Thymus (tissue), 11 donors: Measurements from ENCODE around the gene ANKS1A. TPM values are rescaled to one million over a fixed set of nuclear protein-coding genes. Genes with fewer than 3 reads are reported as not detected.

Experiments
- DNase-seq, 9 donors: peaks; one replicate each; pipeline ENCODE4 v3.0.0-alpha.2; 2013; ENCODE audit warnings: low spot score in 9 of 9, low read depth in 6 of 9, missing footprints in 1 of 9
- H3K27ac ChIP-seq, 2 donors: one replicate each; pipeline ENCODE4 v1.5.1; 2013; ENCODE audit warnings: control low read depth in 1 of 2, low read depth in 1 of 2, low read length in 1 of 2, mild to moderate bottlenecking in 1 of 2, moderate library complexity in 1 of 2
- H3K27me3 ChIP-seq, 2 donors: one replicate each; pipeline ENCODE4 v1.5.1; 2013; ENCODE audit warnings: low read length in 1 of 2; ENCODE audit not compliant: control insufficient read depth in 2 of 2, insufficient read depth in 1 of 2
- H3K36me3 ChIP-seq, 2 donors: one replicate each; pipeline ENCODE4 v1.5.1; 2013; ENCODE audit warnings: low read length in 1 of 2, mild to moderate bottlenecking in 1 of 2, moderate library complexity in 1 of 2; ENCODE audit not compliant: control insufficient read depth in 2 of 2, insufficient read depth in 2 of 2
- H3K4me1 ChIP-seq, 2 donors: one replicate each; pipeline ENCODE4 v1.5.1; 2013; ENCODE audit warnings: low read length in 2 of 2; ENCODE audit not compliant: control insufficient read depth in 2 of 2, insufficient read depth in 2 of 2
- H3K4me3 ChIP-seq, 2 donors: one replicate each; pipeline ENCODE4 v1.5.1; 2013; ENCODE audit warnings: low read length in 2 of 2, control low read depth in 1 of 2, mild to moderate bottlenecking in 1 of 2
- H3K9me3 ChIP-seq, 2 donors: one replicate each; pipeline ENCODE4 v1.5.1; 2013; ENCODE audit warnings: low read length in 1 of 2, mild to moderate bottlenecking in 1 of 2; ENCODE audit not compliant: control insufficient read depth in 2 of 2, insufficient read depth in 1 of 2
- WGBS: extraction: QIAGEN DNeasy Blood & Tissue Kit; methylation state at CpG from one replicate; pipeline ENCODE4 v1.1.7; 2013; 5-methylcytosine and 5-hydroxymethylcytosine counted together
- polyA plus RNA-seq: library from polyadenylated mRNA; stranded (reverse); fragments of 200-250 nt; gene quantifications from one replicate; pipeline ENCODE4 v1.2.3, GENCODE V29; 2013
- total RNA-seq: library from RNA; stranded (reverse); fragments of 120-200 nt; gene quantifications from one replicate; pipeline ENCODE4 v1.2.4, GENCODE V29; 2013
- donor health status: healthy.

ANKS1A gene
- total and polyA plus RNA-seq, 2 donors, result 6.9 to 7.7 TPM

GRCh38 chr6:35040398-35040797, 151.3 kb downstream of the ANKS1A start:
- H3K4me1 ChIP-seq, result peaks cover 0 to 13% of the 10 kb centered on the region in 2 donors

GRCh38 chr6:35041086-35041861, 152.2 kb downstream of the ANKS1A start:
- Histone ChIP-seq H3K4me1 (peaks cover 0 to 9% of the 10 kb centered on the region in 2 donors), H3K4me3 (no peak overlapping the region), H3K27me3 (no peaks in the 10 kb centered on the region), H3K27ac (no peak overlapping the region), H3K9me3 (no peaks in the 10 kb centered on the region), H3K36me3 (peaks cover 3 to 5% of the 10 kb centered on the region in 2 donors)
- DNase-seq, result no peak
- WGBS, result 95% methylated on average over 4 of the region's 4 CpGs

More at GRCh38 chr6:35040398-35040797, 151.3 kb downstream of the ANKS1A start:
- H3K36me3 ChIP-seq, result peaks cover 3 to 5% of the 10 kb centered on the region in 2 donors
- no peaks in the 10 kb centered on the region for H3K27me3 ChIP-seq
- DNase-seq, result no peak
- 95% methylated on average over 1 of the region's 1 CpG for WGBS
- no peak overlapping the region for H3K27ac ChIP-seq
- no peak overlapping the region for H3K4me3 ChIP-seq
- no peaks in the 10 kb centered on the region for H3K9me3 ChIP-seq

- DNase-seq, result no peak
- 97% methylated on average over 9 of the region's 9 CpGs for WGBS
Measured at GRCh38 chr6:35042031-35042815, 153.2 kb downstream of the ANKS1A start.

GRCh38 chr6:35043381-35044130, 154.5 kb downstream of the ANKS1A start:
- Histone ChIP-seq H3K27ac (no peak overlapping the region), H3K4me3 (no peak overlapping the region), H3K27me3 (no peaks in the 10 kb centered on the region), H3K9me3 (peaks cover 0 to 2% of the 10 kb centered on the region in 2 donors), H3K4me1 (peaks cover 8 to 28% of the 10 kb centered on the region in 2 donors), H3K36me3 (peaks cover 0 to 3% of the 10 kb centered on the region in 2 donors)
- DNase-seq, result no peak
- 90% methylated on average over 4 of the region's 4 CpGs for WGBS

More at GRCh38 chr6:35042031-35042815, 153.2 kb downstream of the ANKS1A start:
- Histone ChIP-seq H3K4me3 (no peak overlapping the region), H3K36me3 (peaks cover 3% of the 10 kb centered on the region in 2 donors), H3K4me1 (peaks cover 1 to 15% of the 10 kb centered on the region in 2 donors), H3K27ac (no peak overlapping the region), H3K9me3 (no peaks in the 10 kb centered on the region), H3K27me3 (no peaks in the 10 kb centered on the region)

- H3K27ac ChIP-seq, result no peak overlapping the region
- no peak overlapping the region for H3K4me3 ChIP-seq
- no peak for DNase-seq
- no peaks in the 10 kb centered on the region for H3K27me3 ChIP-seq
- 73% methylated on average over 16 of the region's 16 CpGs for WGBS
- H3K9me3 ChIP-seq, result peaks cover 0 to 2% of the 10 kb centered on the region in 2 donors
- peaks cover 8 to 35% of the 10 kb centered on the region in 2 donors for H3K4me1 ChIP-seq
- peaks cover 0 to 3% of the 10 kb centered on the region in 2 donors for H3K36me3 ChIP-seq
Measured at GRCh38 chr6:35044145-35044745, 155.2 kb downstream of the ANKS1A start.

GRCh38 chr6:35044761-35045421, 155.8 kb downstream of the ANKS1A start:
- Histone ChIP-seq H3K27ac (no peak overlapping the region), H3K4me1 (peaks cover 12 to 42% of the 10 kb centered on the region in 2 donors), H3K36me3 (peaks cover 0 to 3% of the 10 kb centered on the region in 2 donors), H3K9me3 (peaks cover 0 to 2% of the 10 kb centered on the region in 2 donors), H3K4me3 (no peak overlapping the region), H3K27me3 (no peaks in the 10 kb centered on the region)
- DNase-seq, result no peak
- WGBS, result 46% methylated on average over 3 of the region's 3 CpGs

- Histone ChIP-seq H3K27ac (no peak overlapping the region), H3K27me3 (no peaks in the 10 kb centered on the region), H3K4me1 (peaks cover 14 to 50% of the 10 kb centered on the region in 2 donors), H3K36me3 (peaks cover 0 to 3% of the 10 kb centered on the region in 2 donors), H3K9me3 (peaks cover 0 to 2% of the 10 kb centered on the region in 2 donors), H3K4me3 (no peak overlapping the region)
- no peak for DNase-seq
- 93% methylated on average over 3 of the region's 3 CpGs for WGBS
Measured at GRCh38 chr6:35046103-35046502, 157.0 kb downstream of the ANKS1A start.

GRCh38 chr6:35046862-35047261, 157.8 kb downstream of the ANKS1A start:
- H3K9me3 ChIP-seq, result peaks cover 0 to 2% of the 10 kb centered on the region in 2 donors
- no peak overlapping the region for H3K4me3 ChIP-seq
- WGBS, result 47% methylated on average over 1 of the region's 1 CpG

More at GRCh38 chr6:35046862-35047261, 157.8 kb downstream of the ANKS1A start:
- Histone ChIP-seq H3K27me3 (no peaks in the 10 kb centered on the region), H3K4me1 (peaks cover 14 to 50% of the 10 kb centered on the region in 2 donors), H3K36me3 (peaks cover 0 to 4% of the 10 kb centered on the region in 2 donors), H3K27ac (peak overlapping the region in 1 of 2 donors; percentile 20)
- DNase-seq, result peak in 1 of 9 donors; percentile 31
